GM19452 (cell line): ENCODE data around the gene AGAP3.

Experiments
- ATAC-seq: cut with Tn5 transposase; IDR thresholded peaks from one replicate; pipeline ENCODE4 v1.9.1; 2021; ENCODE audit not compliant: unreplicated experiment

AGAP3 gene

DNA sequence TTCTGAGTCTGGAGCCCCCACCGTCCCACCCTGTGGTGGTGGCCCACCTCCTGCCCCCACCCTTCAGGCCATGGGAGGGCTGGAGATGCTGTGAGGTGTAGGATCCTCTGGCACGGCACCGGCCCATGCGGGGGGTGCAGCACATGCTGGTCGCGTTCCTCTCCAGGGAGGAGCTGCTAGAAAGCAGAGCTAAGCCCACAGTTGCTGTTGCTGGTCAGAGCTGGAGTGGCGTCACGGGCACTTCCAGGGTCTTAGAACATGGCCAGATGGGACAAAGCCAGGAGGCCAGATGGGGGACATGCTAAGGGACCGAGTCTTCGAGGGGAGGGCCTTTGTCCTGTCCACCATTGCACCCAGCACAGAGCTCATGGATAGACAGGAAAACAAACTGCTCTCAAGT, 21.6 kb downstream of the AGAP3 start:
- ATAC-seq: no peak

DNA sequence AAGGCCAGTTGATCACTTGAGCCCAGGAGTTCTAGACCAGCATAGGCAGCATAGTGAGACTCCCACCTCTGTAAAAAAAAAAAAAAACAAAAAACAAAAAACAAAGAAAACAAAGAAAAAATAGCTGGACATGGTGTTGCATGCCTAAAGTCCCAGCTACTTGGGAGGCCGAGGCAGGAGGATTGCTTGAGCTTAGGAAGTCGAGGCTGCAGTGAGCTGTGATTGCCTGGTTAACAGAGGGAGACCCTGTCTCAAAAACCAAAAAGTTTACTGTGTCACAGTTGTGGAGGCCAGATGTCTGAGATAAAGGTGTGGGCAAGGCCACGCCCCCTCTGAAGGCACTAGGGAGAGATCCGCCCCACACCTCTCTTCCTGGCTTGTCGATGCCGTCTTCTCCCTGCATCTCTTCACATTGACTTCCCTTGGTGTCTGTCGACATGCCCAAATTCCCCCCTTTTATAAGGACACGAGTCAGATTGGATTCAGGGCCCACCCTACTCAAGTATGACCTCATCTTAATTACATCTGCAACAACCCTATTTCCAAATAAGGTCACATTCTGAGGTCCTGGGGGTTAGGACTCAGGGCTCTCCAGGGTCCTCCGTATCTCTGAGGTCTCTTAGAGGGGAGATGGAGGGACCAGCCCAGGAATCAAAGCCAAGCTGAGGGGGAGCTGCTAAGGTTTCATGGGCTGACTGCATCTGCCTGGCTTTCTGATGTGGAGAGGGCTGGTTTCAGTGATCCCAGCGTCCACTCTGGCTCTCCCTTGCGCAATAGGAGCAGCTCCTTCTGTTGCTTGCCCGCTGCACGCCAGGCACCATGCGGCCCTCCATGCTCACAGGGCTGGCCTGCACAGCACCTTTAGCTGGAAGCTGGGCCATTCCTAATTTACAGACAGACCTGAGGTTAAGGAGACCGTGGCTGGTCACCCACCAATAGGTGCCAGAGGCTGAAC, 23.1 kb downstream of the AGAP3 start:
- ATAC-seq: no peak

DNA sequence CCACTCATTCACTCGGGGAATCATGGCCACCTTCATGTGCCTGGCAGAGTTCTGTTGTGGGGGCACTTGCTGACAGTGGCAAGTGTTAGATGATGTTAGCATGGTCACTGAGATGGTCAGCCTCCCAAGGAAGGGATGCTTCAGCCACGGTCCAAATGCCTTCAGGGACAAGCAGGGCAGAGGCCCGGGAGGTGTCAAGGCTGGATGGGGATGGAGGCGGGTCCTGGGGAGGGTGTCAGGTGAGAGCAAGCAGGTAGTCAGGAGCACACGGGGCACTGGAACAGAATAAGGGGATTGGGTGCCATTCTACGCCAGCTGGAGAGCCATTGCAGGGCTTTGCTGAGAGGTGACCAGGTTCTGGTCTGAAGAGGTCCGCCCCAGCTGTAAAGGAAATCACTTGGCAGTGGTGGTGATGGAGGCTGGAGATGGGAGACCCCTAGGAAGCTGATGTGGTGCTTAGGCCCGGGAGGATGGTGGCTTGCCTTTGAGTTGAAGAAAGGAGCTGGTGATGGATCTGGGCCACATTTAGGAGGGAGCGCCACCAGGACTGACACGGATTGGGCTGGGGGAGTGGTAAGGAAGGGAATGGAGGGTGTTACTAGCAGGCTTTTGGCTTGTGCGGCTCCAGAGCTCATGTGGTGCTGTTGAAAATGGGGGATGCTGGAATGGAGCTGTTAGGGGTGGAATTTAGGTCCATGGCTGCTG, 24.1 kb downstream of the AGAP3 start:
- no peak for ATAC-seq

DNA sequence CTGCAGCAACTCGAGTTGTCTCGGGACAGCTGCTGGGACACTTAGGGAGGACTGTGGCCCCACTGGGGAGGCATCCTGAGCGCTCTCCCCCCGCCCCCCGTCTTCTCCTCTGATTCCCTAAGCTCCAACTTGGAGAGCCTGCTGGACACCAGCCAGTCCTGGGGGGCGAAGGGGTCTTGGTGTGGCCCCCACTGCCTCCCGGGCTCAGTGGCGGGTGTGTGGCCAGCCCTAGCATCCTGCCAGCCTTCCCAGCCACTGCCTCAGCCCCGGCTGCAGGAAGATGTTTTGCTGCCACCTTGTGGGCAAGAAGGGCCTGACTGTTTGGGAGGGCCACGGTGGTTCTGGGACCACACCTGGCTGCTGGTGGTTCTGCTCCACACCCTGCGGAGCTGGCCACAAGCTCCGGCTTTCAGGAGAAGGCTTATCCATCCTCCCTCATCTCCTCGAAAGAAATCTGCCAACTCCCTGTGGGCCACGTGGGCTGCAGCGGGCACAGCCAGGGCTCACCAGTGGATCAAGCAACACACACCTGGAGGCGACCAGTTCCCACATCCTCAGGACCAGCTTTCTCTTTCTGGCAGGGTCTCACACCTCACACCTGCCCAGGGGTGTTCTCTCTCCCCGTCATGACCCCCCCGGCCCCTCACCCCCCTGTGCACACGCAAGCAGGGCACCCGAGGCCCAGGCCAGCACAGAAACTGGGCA, 24.8 kb downstream of the AGAP3 start:
- ATAC-seq: peak; percentile 85

DNA sequence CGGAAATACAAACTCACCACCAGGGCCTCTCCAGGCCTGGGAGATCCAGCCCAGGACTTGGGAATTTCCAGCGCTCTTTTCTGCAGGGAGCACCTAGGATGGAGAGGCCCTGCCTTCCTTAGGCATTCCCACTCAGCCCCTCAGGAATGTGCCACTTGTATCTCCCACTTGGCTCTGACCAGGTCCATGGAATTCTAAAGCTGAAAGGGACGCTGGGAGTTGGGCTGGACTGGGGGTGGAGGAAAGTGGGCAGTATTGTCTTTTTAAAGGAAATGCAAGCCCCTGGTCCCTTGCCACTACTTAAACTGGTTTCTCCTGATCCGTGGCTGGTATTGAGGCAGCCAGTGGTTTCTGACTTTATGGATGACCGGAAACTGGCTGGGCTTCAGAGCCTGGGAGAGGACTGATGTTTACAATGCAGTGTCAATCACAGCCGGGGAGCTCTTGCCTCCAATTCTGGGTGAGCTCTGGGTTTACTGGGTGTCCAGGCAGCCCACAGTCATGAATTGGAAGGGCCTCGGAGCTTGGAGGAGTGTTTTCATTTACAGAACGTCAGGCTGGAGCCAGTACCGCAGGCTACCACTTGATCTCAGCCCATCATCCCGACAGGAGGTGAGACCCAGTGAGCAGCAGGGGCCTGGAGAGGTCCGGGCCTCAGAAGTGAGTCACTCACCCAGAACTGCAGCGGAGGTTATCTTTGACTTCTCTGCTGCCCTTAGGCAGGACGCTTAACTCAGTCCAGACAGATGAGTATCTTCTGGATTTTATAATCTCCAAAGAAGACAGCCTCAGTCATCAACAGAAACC, 27.3 kb downstream of the AGAP3 start:
- no peak for ATAC-seq

DNA sequence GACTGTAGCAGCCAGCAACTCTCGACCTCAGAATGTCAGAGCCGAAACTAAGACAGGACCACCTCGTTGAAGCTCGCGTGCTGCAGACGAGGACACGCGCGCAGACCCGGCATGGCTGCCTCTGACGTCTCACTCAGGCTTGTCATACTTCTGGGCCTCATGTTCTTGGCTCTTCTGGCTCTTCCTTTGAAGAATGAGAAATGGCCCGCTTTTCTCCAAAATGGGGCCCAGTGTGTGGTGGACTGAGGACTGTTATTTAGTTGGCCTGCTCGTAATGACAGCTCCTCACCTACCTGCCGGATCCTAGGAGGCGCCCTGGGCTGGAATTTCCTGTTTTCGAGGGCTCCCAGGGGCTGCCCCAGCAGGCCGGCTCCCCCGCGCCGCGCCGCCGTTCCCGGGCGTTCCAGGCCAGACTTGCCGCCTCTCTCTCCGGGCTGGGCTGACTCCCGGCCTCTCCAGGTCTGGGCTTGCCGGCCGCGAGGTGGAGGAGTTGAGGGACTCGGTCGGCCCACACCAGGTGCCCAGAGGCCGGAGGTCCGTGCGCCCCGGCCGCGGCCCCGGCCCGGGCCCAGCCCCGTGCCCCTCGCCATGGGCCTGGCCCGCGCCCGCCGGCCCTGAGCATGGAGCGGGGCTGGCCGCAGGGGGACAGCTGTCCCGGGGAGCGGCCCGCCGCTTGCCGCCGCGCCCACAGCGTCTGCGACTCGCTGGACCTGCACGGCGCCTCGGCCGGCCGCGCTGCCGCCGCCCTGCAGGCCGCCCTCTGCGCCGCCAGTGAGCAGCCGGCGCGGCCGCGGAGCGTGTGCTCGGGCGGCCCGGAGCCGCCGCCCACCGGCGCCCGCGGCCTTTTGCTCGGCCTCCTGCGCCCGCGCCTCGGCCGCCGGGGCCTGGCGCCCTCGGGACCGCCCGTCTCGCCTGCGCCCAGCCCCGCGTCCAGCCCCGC, 28.1 kb downstream of the AGAP3 start:
- ATAC-seq: no peak

DNA sequence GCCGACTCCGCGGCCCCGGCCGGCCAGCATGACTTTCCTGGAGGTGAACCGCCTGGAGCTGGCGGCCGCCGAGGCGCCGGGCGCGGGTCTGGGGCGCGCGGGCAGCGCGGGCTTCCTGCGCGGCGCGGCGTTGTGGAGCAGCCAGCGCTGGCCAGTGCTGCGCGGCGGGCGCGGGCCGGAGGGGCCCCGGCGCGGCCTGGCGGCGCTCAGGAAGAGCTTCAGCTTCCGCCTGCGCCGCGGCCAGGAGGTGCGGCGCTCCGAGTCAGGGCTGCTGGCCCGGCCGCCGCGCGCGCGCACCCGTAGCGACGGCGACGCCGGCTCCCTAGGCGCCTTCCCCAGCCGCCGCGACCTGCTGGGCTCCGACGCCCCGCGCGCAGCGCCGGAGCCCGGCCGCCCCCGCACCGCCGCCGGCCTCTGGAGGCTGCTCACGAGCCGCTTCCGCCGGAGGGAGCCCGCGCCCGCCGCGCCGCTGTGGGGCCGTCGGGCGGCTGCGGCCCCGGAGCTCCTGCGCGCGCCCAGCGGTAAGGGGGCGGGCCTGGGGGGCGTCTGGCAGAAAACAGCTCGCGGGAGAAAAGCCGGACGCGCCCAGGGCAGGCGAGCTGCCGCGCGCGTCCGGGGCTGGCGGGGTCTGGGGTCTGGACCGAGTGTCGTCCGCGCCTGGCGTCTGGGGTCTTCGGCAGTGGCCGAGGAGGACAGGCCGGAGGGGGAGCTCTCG, 29.0 kb downstream of the AGAP3 start:
- ATAC-seq: no peak

DNA sequence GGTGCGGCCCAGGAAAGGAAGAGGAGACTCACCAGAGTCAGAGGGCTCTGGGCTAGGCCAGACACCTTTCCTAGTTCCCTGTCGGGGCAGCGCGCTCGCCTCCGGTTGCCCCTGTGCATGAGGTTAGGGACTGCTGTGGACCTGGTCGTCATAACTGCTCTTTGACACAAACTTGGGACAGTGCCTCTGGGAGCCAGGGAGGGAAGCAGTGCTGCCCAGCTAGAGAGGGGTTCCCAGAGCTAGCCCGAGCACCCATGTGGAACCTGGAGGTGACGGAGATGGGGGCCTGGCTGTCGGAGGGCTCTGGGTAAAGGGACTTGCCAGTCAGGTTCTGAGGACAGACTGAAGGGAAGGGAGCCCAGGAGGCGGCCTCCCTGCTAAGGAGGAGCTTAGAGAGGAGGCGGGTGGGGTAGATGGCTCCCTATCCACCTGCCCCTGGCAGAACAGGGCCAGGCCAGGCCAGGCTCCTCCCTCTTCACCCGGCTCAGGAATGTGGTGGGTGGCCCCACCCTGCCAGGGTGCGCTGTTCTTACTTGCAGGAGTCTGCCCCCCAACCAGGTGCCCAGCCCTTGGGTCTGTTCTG, 29.7 kb downstream of the AGAP3 start:
- no peak for ATAC-seq

DNA sequence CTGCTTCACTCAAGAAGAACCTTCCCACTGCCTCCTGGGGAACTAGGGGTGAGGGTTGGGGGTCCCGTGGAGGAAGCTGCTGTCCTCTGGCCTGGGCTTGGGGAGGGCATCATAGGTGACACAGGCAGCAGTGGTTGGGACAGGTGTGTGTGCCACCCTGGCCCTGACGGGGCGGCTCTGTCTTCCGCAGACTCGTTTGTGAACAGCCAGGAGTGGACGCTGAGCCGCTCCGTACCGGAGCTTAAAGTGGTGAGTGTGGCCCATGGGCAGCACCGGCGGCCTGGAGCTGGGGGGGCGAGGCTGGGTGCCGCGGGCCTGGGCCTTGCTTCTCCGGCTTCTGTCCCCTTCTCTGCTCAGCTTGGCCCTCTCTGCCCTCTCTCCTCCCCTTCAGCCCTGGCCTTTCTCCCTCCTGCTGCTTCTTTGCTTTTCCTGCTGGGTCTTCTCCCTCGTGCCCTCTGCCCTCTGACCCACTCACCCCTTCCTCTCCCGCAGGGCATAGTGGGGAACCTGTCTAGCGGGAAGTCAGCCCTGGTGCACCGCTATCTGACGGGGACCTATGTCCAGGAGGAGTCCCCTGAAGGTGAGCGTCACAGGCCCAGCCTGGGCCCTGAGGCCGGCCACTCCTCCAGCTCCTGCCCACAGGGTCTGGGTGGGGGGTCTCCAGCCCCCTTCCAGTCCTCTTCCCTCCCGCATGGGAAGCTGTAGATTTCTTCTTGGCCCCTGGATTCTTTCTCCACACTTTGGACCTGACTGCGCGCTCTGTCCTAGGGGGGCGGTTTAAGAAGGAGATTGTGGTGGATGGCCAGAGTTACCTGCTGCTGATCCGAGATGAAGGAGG, 30.5 kb downstream of the AGAP3 start:
- no peak for ATAC-seq

DNA sequence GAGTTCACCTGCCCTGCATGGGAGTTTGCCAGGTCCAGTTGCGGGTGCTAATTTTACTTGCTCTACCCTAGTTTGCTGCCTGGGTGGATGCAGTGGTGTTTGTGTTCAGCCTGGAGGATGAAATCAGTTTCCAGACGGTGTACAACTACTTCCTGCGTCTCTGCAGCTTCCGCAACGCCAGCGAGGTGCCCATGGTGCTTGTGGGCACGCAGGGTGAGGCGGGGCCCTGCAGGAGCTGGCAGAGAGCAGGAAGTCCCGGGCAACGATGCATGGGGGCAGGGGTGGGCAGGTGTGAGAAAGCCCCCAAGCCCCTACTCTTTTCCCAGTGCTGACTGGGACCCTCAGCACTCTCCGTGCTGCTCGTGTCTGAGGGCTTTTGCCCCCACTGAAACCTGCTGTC, 31.3 kb downstream of the AGAP3 start:
- no peak for ATAC-seq

DNA sequence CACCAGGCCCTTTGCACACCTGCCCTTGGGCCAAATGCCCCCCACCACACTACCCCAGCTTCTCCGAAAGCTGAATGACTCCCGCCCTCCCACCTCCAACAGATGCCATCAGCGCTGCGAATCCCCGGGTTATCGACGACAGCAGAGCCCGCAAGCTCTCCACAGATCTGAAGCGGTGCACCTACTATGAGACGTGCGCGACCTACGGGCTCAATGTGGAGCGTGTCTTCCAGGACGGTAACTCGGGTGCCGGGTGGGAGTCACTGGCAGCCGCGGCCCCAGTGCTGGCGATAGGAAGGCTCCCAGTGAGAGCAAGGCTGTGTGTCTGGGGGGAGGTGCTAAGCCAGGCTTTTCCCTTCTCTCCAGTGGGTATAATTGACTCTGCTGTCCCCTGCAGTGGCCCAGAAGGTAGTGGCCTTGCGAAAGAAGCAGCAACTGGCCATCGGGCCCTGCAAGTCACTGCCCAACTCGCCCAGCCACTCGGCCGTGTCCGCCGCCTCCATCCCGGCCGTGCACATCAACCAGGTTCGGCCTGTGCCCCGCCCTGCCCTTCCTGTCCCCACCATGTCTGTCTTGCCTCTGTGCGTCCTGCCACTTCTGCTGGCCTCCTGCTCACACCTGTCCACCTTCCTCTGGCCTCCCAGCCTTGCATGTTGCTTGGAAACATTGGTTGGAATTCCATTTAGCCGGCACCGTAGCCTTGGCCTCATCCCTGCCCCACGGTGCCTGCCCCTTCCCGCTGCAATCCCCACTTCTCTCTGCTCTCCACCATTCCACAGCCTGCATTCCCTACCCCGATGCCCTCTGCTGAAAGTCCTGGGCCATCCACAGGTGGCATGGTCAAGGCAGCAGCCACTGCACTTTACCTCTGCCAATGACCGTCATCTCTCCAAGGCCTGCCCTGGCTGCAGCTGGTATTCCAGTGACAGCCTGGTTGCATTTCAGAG, 32.1 kb downstream of the AGAP3 start:
- no peak for ATAC-seq

DNA sequence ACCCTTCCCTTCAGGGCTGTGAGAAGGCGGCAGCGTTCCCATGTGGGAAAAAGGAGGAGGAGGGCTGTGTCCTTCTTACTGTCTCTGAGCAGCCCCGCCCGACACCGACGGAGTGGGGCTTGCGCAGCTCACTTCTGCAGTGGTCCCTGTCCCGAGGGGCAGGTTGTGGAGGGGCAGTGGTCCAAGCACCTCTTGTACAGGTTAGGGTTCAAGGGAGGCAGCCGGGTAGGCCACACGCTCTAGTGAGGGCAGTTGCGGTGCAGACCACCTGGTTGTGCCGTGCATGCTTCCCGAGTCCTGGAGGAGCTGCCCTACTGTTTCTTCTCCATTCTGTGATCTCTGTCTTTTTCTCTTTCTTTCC, 32.8 kb downstream of the AGAP3 start:
- no peak for ATAC-seq

DNA sequence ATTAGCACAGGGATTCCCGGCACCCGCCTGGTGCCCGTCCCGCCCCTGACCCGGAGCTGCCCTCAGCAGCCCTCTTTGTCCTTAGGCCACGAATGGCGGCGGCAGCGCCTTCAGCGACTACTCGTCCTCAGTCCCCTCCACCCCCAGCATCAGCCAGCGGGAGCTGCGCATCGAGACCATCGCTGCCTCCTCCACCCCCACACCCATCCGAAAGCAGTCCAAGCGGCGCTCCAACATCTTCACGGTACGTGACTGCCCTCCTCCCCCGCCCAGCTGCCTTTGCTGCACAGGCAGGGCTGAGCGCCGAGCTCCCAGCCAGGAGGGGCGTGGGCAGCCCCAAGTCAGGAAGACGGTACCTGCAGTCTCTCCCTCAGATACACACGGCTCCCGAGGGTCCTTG, 33.6 kb downstream of the AGAP3 start:
- ATAC-seq: no peak

DNA sequence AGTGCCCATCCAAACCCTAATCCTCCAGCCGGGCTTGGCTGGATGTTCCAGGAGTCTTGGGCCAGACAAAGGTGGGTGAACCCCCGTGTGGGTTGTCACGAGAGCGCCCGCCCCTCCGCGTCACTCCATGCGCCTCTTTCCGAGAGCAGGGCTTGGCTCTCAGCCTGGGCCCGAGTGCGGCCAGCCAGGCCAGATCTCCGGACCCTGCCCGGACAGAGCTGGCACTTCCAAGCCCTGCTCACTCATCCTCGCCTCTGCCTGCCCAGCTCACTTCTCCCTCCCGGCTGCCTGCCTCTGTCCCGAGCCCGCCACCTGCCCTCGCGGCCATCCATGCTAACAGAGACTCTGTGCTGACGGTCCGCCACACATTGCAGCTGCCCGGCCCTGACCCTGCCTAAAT, 34.6 kb downstream of the AGAP3 start:
- no peak for ATAC-seq

DNA sequence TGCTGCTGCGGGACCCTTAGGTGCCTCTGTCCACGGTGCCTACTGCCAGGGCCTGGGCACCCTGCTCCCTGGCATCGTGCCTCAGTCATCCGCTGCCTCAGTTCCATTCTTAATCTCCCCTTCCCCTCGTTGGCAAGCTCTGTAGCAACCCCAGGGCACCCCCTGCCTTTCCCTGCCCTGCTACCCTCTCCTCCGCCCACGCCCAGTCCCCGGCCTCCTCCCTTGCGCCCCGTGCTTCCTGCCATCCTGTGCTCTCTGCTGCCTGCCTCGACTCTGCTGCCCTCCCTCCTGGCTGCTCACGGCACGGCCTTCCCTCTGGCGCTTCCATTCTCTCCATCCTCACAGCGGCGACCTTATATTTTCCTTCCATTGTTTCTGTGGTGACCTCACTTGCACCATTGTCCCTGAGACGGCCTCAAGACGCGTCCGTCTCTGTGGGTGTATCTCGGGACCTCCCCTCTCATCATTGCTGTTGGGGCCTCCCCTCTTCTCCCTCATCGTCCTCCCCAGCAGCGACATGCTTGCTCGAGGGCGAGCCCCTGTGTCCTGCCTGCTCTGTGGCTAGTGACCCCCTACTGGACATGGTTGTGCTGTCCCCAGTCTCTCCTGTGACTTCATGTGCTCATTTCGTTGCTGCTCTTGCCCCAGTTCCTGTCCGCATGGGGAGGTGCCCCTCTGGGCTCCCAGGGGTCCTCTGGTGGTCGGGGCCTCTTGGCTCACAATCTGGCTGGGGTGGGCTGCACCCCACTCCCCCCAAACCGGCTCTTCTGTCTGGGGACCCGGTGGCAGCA, 35.3 kb downstream of the AGAP3 start:
- no peak for ATAC-seq

DNA sequence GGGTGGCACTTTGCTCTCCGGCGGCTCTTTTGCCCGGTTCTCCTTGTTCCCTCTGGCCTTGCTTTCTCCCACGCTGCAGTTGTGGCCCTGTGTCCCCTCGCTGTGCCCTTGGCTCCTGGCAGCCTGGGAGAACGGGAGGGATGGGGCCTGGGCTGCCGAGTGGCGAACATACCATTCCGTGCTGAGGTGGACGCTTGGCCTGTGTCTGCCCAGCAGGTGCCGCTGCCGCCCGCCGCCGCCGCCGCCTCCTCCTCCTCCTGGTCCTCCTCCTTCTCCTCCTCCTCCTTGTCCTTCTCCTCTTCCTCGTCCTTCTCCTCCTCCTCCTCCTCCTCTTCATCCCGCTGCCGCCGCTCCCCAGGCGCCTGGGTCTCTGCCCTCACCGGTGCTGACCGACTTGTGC, 36.0 kb downstream of the AGAP3 start:
- ATAC-seq: no peak
